Adrenal gland (tissue), 12 donors: ENCODE data around the gene MAT2A. TPM values are rescaled to one million over a fixed set of nuclear protein-coding genes. Genes with fewer than 3 reads are reported as not detected.
A peak's percentile ranks its signal among the peaks of the same experiment; 100 is the strongest.

ENCODE experiments used
- DNase-seq, 7 donors: peaks; one replicate each; pipeline ENCODE4 v3.0.0-alpha.2; 2019 to 2020
- H3K27ac ChIP-seq, 5 donors: fragments of 200-600 bp; sonication (generic) in 4 of 5; 1 replicate in 3 of 5; 2 replicates in 2 of 5; pipeline versions ENCODE4 v1.5.1 to v1.8.0; 2016 to 2020; ENCODE audit warnings: mild to moderate bottlenecking in 1 of 5
- H3K27me3 ChIP-seq: fragments of 200-600 bp; 2 replicates; pipeline ENCODE4 v1.8.0; 2021
- H3K36me3 ChIP-seq, 2 donors: fragments of 200-600 bp; replicated peaks in 1 of 2; 1 replicate in 1 of 2; 2 replicates in 1 of 2; pipeline versions ENCODE4 v1.5.1 to v1.8.0; 2018 to 2022
- H3K4me1 ChIP-seq, 2 donors: fragments of 200-600 bp; replicated peaks in 1 of 2; 1 replicate in 1 of 2; 2 replicates in 1 of 2; pipeline versions ENCODE4 v1.5.1 to v1.8.0; 2018 to 2021
- H3K4me3 ChIP-seq, 4 donors: fragments of 200-600 bp; sonication (generic) in 3 of 4; one replicate each; pipeline ENCODE4 v1.5.1; 2016 to 2018
- H3K9me3 ChIP-seq, 3 donors: fragments of 200-600 bp; sonication (generic) in 1 of 3; replicated peaks in 1 of 3; 1 replicate in 2 of 3; 2 replicates in 1 of 3; pipeline versions ENCODE4 v1.5.1 to v1.8.0; 2016 to 2021
- POLR2A ChIP-seq, 2 donors: fragments of 450-650 bp; IDR thresholded peaks; one replicate each; pipeline ENCODE4 v1.6.1; 2017; ENCODE audit warnings: antibody characterized with exemption in 2 of 2, mild to moderate bottlenecking in 2 of 2, moderate library complexity in 1 of 2
- WGBS, 4 donors: extraction: QIAGEN DNeasy Blood & Tissue Kit in 2 of 4; methylation state at CpG; one replicate each; pipeline versions ENCODE4 v1.1.5 to v1.1.7; 2013 to 2017; 5-methylcytosine and 5-hydroxymethylcytosine counted together
- intact Hi-C, 2 donors: fragments of 100-400 bp; cut with DNase I; formaldehyde crosslinking; loops; one replicate each; pipeline versions ENCODE4 v1.14.1 to v1.15.0; 2022 to 2023
- polyA plus RNA-seq, 3 donors: library from polyadenylated mRNA; stranded (reverse); fragments of 200-250 nt in 2 of 3; fragments of 350-450 nt in 1 of 3; fragmentation: Illumina TruSeq in 1 of 3; extraction: RNeasy Lipid Tissue Mini Kit (QIAGEN cat#74804) in 1 of 3; gene quantifications; one replicate each; pipeline ENCODE4 v1.2.3, GENCODE V29; 2013 to 2014
- total RNA-seq, 9 donors: library from RNA; depleted of rRNA in 4 of 9; stranded (reverse); fragments of >200 nt in 4 of 9; fragments of 120-200 nt in 1 of 9; fragmentation: NEBNext Ultra II Directional in 1 of 9; extraction: Animal tissue kit (Norgen Biotek cat#: 25700) in 1 of 9; gene quantifications; one replicate each; pipeline versions ENCODE4 v1.1.0 to v1.2.4, GENCODE V29; 2013 to 2023
- TF ChIP-seq, protein P1 (sequence below), 6 experiments: fragments of 450-650 bp in 4 of 6; fragments of 200-600 bp in 2 of 6; sonication (generic) in 1 of 6; IDR thresholded peaks; 1 replicate in 5 of 6; 2 replicates in 1 of 6; pipeline versions ENCODE4 v1.5.1 to v1.8.0; 2016 to 2021; ENCODE audit warnings: antibody characterized with exemption in 6 of 6, mild to moderate bottlenecking in 2 of 6, moderate library complexity in 1 of 6
- donor health status: healthy with polysubstance abuse.
- donor health status: Bipolar disorder and iron deficiency.
- donor health status: DM: yes; HTN: yes; CAD: no.
- donor health status: DM: no; HTN: no; CAD: no.
- donor health status: DM: no; HTN: no; CAD: no.
- donor health status: DM: yes; HTN: yes; CAD: no.

The MAT2A gene
- total and polyA plus RNA-seq, 12 donors = 41.1 to 429 (median 148) TPM

- no peaks in the 10 kb centered on the region for H3K36me3 ChIP-seq
- peak overlapping the region in 3 of 5 donors; percentile 40 to 54 (median 52) for H3K27ac ChIP-seq
- WGBS, 4 donors = 41 to 57% (median 54%) methylated on average over 6 of the region's 6 CpGs
- H3K9me3 ChIP-seq = no peaks in the 10 kb centered on the region
- TF ChIP-seq, protein P1, sequence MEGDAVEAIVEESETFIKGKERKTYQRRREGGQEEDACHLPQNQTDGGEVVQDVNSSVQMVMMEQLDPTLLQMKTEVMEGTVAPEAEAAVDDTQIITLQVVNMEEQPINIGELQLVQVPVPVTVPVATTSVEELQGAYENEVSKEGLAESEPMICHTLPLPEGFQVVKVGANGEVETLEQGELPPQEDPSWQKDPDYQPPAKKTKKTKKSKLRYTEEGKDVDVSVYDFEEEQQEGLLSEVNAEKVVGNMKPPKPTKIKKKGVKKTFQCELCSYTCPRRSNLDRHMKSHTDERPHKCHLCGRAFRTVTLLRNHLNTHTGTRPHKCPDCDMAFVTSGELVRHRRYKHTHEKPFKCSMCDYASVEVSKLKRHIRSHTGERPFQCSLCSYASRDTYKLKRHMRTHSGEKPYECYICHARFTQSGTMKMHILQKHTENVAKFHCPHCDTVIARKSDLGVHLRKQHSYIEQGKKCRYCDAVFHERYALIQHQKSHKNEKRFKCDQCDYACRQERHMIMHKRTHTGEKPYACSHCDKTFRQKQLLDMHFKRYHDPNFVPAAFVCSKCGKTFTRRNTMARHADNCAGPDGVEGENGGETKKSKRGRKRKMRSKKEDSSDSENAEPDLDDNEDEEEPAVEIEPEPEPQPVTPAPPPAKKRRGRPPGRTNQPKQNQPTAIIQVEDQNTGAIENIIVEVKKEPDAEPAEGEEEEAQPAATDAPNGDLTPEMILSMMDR (IDR thresholded peaks at IDR 0.05) = no peak
- TF ChIP-seq POLR2A (IDR thresholded peaks at IDR 0.05) = no peak
- peak in 6 of 7 donors; percentile 51 to 72 (median 62) for DNase-seq
- H3K4me3 ChIP-seq = no peak overlapping the region
- intact Hi-C loops = no loop called here
- H3K4me1 ChIP-seq = peaks cover 0 to 18% of the 10 kb centered on the region in 2 donors
- H3K27me3 ChIP-seq = no peaks in the 10 kb centered on the region
These were observed 27.8 kb upstream of the MAT2A start for GRCh38 chr2:85511008-85511811.

- Histone ChIP-seq H3K27me3 (no peaks in the 10 kb centered on the region), H3K27ac (no peak overlapping the region), H3K36me3 (no peaks in the 10 kb centered on the region), H3K4me1 (peaks cover 0 to 10% of the 10 kb centered on the region in 2 donors), H3K9me3 (no peaks in the 10 kb centered on the region), H3K4me3 (no peak overlapping the region)
- intact Hi-C loops = no loop called here
- no peak for DNase-seq
- WGBS, 4 donors = 74 to 93% (median 79%) methylated on average over 6 of the region's 6 CpGs
- TF ChIP-seq, protein P1 (IDR thresholded peaks at IDR 0.05) = no peak
- no peak for TF ChIP-seq POLR2A (IDR thresholded peaks at IDR 0.05)
These were observed 24.6 kb upstream of the MAT2A start for GRCh38 chr2:85514323-85514722.

- intact Hi-C loops = no loop called here
- H3K9me3 ChIP-seq = no peaks in the 10 kb centered on the region
- H3K27ac ChIP-seq = no peak overlapping the region
- no peaks in the 10 kb centered on the region for H3K36me3 ChIP-seq
- TF ChIP-seq POLR2A (IDR thresholded peaks at IDR 0.05) = no peak
- TF ChIP-seq, protein P1 (IDR thresholded peaks at IDR 0.05) = no peak
- H3K4me1 ChIP-seq = no peaks in the 10 kb centered on the region
- 59 to 69% (median 67%) methylated on average over 8 of the region's 8 CpGs for WGBS, 4 donors
- no peak overlapping the region for H3K4me3 ChIP-seq
- no peaks in the 10 kb centered on the region for H3K27me3 ChIP-seq
- DNase-seq = peak in 1 of 7 donors; percentile 44
These were observed 22.1 kb upstream of the MAT2A start for GRCh38 chr2:85516653-85517389.

GRCh38 chr2:85522090-85522647 lies 16.8 kb upstream of the MAT2A start:
- H3K27ac ChIP-seq = peak overlapping the region in 1 of 5 donors; percentile 26
- intact Hi-C loops = no loop called here
- no peaks in the 10 kb centered on the region for H3K36me3 ChIP-seq
- H3K4me1 ChIP-seq = peaks cover 8 to 17% of the 10 kb centered on the region in 2 donors
- DNase-seq = no peak
- H3K4me3 ChIP-seq = no peak overlapping the region
- H3K27me3 ChIP-seq = no peaks in the 10 kb centered on the region
- TF ChIP-seq, protein P1 (IDR thresholded peaks at IDR 0.05) = no peak
- TF ChIP-seq POLR2A (IDR thresholded peaks at IDR 0.05) = no peak
- H3K9me3 ChIP-seq = no peaks in the 10 kb centered on the region
- 89 to 97% (median 95%) methylated on average over 6 of the region's 6 CpGs for WGBS, 4 donors
